ENCODE data around the gene ATXN7L3.

- TF ChIP-seq CTCF (IDR thresholded peaks at IDR 0.05) (no peak), EZH2 (IDR thresholded peaks at IDR 0.05) (no peak)
Observed at GRCh38 chr17:44155488-44155887, 44.2 kb downstream of the ATXN7L3 start.

All from neural progenitor cell (in vitro differentiated cells).